KMS-11 (cell line): ENCODE data around the gene AP3S1.

ENCODE experiments used
- H2AFZ ChIP-seq: fragments of 200-600 bp; sonication (generic); 2 replicates; pipeline ENCODE4 v1.6.1; 2016; ENCODE audit warnings: antibody characterized with exemption, mixed run types, low read depth
- H3K27ac ChIP-seq: fragments of 200-600 bp; sonication (generic); 2 replicates; pipeline ENCODE4 v1.6.1; 2016; ENCODE audit warnings: mild to moderate bottlenecking, mixed run types
- H3K27me3 ChIP-seq: fragments of 200-600 bp; sonication (generic); 2 replicates; pipeline ENCODE4 v1.6.1; 2017; ENCODE audit warnings: mild to moderate bottlenecking, low read depth, mixed run types, moderate library complexity; ENCODE audit not compliant: insufficient read depth
- H3K36me3 ChIP-seq: fragments of 200-600 bp; sonication (generic); 2 replicates; pipeline ENCODE4 v1.6.1; 2017; ENCODE audit warnings: mild to moderate bottlenecking, mixed run types; ENCODE audit not compliant: insufficient read depth
- H3K4me1 ChIP-seq: fragments of 200-600 bp; sonication (generic); 2 replicates; pipeline ENCODE4 v1.6.1; 2016; ENCODE audit warnings: mild to moderate bottlenecking, low read depth, mixed run types; ENCODE audit not compliant: poor library complexity, severe bottlenecking
- H3K4me2 ChIP-seq: fragments of 200-600 bp; sonication (generic); 2 replicates; pipeline ENCODE4 v1.7.0; 2016; ENCODE audit warnings: mild to moderate bottlenecking, mixed run types
- H3K4me3 ChIP-seq: fragments of 200-600 bp; sonication (generic); IDR thresholded peaks from 2 replicates; pipeline ENCODE4 v1.6.1; 2017; ENCODE audit warnings: low read depth, low read length, mixed read lengths; ENCODE audit not compliant: insufficient read depth
- H3K79me2 ChIP-seq: fragments of 200-600 bp; sonication (generic); 2 replicates; pipeline ENCODE4 v1.6.1; 2016; ENCODE audit warnings: low read depth, mixed run types; ENCODE audit not compliant: insufficient read depth
- H3K9ac ChIP-seq: fragments of 200-600 bp; sonication (generic); 2 replicates; pipeline ENCODE4 v1.6.1; 2016; ENCODE audit warnings: mild to moderate bottlenecking, mixed run types
- H4K20me1 ChIP-seq: fragments of 200-600 bp; sonication (generic); 2 replicates; pipeline ENCODE4 v1.6.1; 2016; ENCODE audit warnings: mild to moderate bottlenecking, mixed run types; ENCODE audit not compliant: insufficient read depth
- TF ChIP-seq, protein P1 (sequence below): fragments of 200-600 bp; sonication (generic); conservative IDR thresholded peaks from 2 replicates; pipeline ENCODE4 v1.6.1; 2017; ENCODE audit warnings: low read depth, mild to moderate bottlenecking, antibody characterized with exemption, low read length, moderate library complexity, mixed read lengths

Gene AP3S1

DNA sequence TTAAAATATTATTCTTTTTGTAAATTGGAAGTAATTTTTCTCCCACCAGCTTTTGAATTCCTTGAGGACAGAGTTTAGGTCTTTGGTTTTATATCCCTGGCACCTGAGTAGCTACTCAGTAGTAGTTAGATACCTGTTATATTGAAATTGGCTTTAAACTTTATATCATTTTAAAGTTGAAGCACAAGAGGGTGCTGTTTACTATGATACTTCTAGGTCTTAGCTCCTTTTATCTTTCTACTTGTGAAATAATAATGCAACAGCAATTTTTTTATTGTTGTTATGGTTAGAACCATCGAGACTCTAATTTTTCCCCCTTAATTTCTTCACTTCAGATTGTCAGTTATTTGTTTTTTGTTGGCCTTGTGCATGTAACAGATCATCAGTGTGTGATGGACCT, 46.3 kb downstream of the AP3S1 start:
- H3K4me1 ChIP-seq, result no peaks in the 10 kb centered on the region
- no peaks in the 10 kb centered on the region for H4K20me1 ChIP-seq
- no peak overlapping the region for H3K4me2 ChIP-seq
- H3K36me3 ChIP-seq, result no peaks in the 10 kb centered on the region
- no peak overlapping the region for H2AFZ ChIP-seq
- H3K9ac ChIP-seq, result no peak overlapping the region
- H3K27me3 ChIP-seq, result no peaks in the 10 kb centered on the region
- no peak overlapping the region for H3K27ac ChIP-seq
- H3K4me3 ChIP-seq, result no peak overlapping the region
- H3K79me2 ChIP-seq, result no peaks in the 10 kb centered on the region
- TF ChIP-seq, protein P1, sequence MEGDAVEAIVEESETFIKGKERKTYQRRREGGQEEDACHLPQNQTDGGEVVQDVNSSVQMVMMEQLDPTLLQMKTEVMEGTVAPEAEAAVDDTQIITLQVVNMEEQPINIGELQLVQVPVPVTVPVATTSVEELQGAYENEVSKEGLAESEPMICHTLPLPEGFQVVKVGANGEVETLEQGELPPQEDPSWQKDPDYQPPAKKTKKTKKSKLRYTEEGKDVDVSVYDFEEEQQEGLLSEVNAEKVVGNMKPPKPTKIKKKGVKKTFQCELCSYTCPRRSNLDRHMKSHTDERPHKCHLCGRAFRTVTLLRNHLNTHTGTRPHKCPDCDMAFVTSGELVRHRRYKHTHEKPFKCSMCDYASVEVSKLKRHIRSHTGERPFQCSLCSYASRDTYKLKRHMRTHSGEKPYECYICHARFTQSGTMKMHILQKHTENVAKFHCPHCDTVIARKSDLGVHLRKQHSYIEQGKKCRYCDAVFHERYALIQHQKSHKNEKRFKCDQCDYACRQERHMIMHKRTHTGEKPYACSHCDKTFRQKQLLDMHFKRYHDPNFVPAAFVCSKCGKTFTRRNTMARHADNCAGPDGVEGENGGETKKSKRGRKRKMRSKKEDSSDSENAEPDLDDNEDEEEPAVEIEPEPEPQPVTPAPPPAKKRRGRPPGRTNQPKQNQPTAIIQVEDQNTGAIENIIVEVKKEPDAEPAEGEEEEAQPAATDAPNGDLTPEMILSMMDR, result no peak

DNA sequence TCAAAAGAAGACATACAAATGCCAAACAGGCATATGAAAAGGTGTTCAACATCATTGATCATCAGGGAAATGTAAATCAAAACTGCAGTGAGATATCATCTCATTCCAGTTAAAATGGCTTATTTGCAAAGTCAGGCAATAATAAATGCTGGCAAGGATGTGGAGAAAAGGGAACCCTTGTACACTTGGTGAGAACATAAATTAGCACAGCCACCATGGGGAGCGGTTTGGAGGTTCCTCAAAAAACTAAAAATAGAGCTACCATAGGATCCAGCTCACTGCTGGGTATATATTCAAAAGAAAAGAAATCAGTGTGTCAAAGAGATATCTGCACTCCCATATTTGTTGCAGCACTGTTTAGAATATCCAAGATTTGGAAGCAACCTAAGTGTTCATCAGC, 50.3 kb downstream of the AP3S1 start:
- H3K27ac ChIP-seq, result no peak overlapping the region
- H3K36me3 ChIP-seq, result no peaks in the 10 kb centered on the region
- no peaks in the 10 kb centered on the region for H3K4me1 ChIP-seq
- H4K20me1 ChIP-seq, result no peaks in the 10 kb centered on the region
- no peaks in the 10 kb centered on the region for H3K27me3 ChIP-seq
- TF ChIP-seq, protein P1, result no peak
- H3K4me3 ChIP-seq, result no peak overlapping the region
- H3K79me2 ChIP-seq, result no peaks in the 10 kb centered on the region
- no peak overlapping the region for H3K4me2 ChIP-seq
- no peak overlapping the region for H2AFZ ChIP-seq
- H3K9ac ChIP-seq, result no peak overlapping the region

- Histone ChIP-seq H3K4me1 (no peaks in the 10 kb centered on the region), H3K9ac (no peak overlapping the region), H3K4me3 (no peak overlapping the region), H2AFZ (no peak overlapping the region), H3K27me3 (no peaks in the 10 kb centered on the region), H3K36me3 (no peaks in the 10 kb centered on the region), H3K4me2 (no peak overlapping the region), H4K20me1 (no peaks in the 10 kb centered on the region), H3K79me2 (no peaks in the 10 kb centered on the region), H3K27ac (no peak overlapping the region)
- TF ChIP-seq, protein P1, result no peak
These were observed 52.6 kb downstream of the AP3S1 start for GRCh38 chr5:115894342-115894741.

DNA sequence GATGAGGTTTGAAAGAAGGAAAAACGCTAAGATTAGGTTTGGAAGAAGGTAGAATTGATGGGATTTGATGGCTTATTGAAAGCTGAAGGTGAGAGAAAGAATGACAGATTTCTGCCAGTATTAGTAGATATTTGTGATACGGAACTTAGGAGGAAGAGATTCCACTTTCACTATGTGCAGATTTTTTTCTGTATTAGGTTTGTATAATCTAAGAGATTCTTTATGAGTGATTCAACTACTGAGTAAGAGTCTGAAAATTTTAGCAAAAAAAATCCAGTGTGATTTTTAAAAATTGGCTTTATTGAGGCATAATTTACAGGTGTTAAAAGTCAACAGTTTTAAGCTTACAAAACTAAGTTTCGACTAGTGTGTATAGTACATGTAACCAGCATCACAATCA, 54.1 kb downstream of the AP3S1 start:
- no peaks in the 10 kb centered on the region for H3K79me2 ChIP-seq
- no peaks in the 10 kb centered on the region for H3K27me3 ChIP-seq
- no peak overlapping the region for H3K4me2 ChIP-seq
- no peak overlapping the region for H3K9ac ChIP-seq
- no peaks in the 10 kb centered on the region for H4K20me1 ChIP-seq
- H3K27ac ChIP-seq, result no peak overlapping the region
- TF ChIP-seq, protein P1, result no peak
- no peaks in the 10 kb centered on the region for H3K36me3 ChIP-seq
- no peak overlapping the region for H3K4me3 ChIP-seq
- no peaks in the 10 kb centered on the region for H3K4me1 ChIP-seq
- no peak overlapping the region for H2AFZ ChIP-seq
